Tongue (tissue), 2 donors: ENCODE measurements around the gene PHACTR2. TPM values are rescaled to one million over a fixed set of nuclear protein-coding genes. Genes with fewer than 3 reads are reported as not detected.

ENCODE experiments used
- DNase-seq: peaks from one replicate; pipeline ENCODE4 v3.0.0-alpha.2; 2015
- total RNA-seq: library from RNA; depleted of rRNA; stranded (reverse); fragments of >200 nt; gene quantifications from one replicate; pipeline ENCODE4 v1.2.3, GENCODE V29; 2014

PHACTR2 gene
- total RNA-seq, 1 donor from 2014 or later: 121 TPM

GRCh38 chr6:143675382-143675900, 2.3 kb upstream of the PHACTR2 start:
- DNase-seq: no peak

GRCh38 chr6:143675946-143676345, 1.8 kb upstream of the PHACTR2 start:
- peak; percentile 58 for DNase-seq

GRCh38 chr6:143676437-143677045, 1.2 kb upstream of the PHACTR2 start:
- no peak for DNase-seq

GRCh38 chr6:143677577-143677890, 231 bp upstream of the PHACTR2 start:
- DNase-seq: no peak

GRCh38 chr6:143679041-143679440, 1.3 kb downstream of the PHACTR2 start:
- peak; percentile 35 for DNase-seq

GRCh38 chr6:143680141-143680540, 2.4 kb downstream of the PHACTR2 start:
- peak; percentile 64 for DNase-seq

- DNase-seq: no peak
Observed at GRCh38 chr6:143682805-143683204, 5.0 kb downstream of the PHACTR2 start.

GRCh38 chr6:143684486-143684885, 6.7 kb downstream of the PHACTR2 start:
- DNase-seq: no peak

- no peak for DNase-seq
Observed at GRCh38 chr6:143685653-143686052, 7.9 kb downstream of the PHACTR2 start.

- DNase-seq: no peak
Observed at GRCh38 chr6:143687591-143687990, 9.8 kb downstream of the PHACTR2 start.

- DNase-seq: no peak
Observed at GRCh38 chr6:143688681-143689080, 10.9 kb downstream of the PHACTR2 start.

- DNase-seq: no peak
Observed at GRCh38 chr6:143689852-143690251, 12.1 kb downstream of the PHACTR2 start.

- DNase-seq: no peak
Observed at GRCh38 chr6:143691155-143691554, 13.4 kb downstream of the PHACTR2 start.

GRCh38 chr6:143691900-143692636, 14.3 kb downstream of the PHACTR2 start:
- peak; percentile 63 for DNase-seq

GRCh38 chr6:143692696-143693095, 14.9 kb downstream of the PHACTR2 start:
- DNase-seq: no peak

- no peak for DNase-seq
Observed at GRCh38 chr6:143694013-143694412, 16.2 kb downstream of the PHACTR2 start.

GRCh38 chr6:143694560-143694959, 16.8 kb downstream of the PHACTR2 start:
- peak; percentile 27 for DNase-seq

- DNase-seq: no peak
Observed at GRCh38 chr6:143695130-143695968, 17.6 kb downstream of the PHACTR2 start.

GRCh38 chr6:143695969-143696663, 18.4 kb downstream of the PHACTR2 start:
- DNase-seq: no peak

GRCh38 chr6:143696664-143697000, 18.9 kb downstream of the PHACTR2 start:
- DNase-seq: peak; percentile 26

GRCh38 chr6:143697076-143697800, 19.5 kb downstream of the PHACTR2 start:
- peak; percentile 66 for DNase-seq

GRCh38 chr6:143698329-143698728, 20.6 kb downstream of the PHACTR2 start:
- DNase-seq: no peak
